HepG2 (cell line): ENCODE measurements around the gene CLIP2. TPM values are rescaled to one million over a fixed set of nuclear protein-coding genes. Genes with fewer than 3 reads are reported as not detected.

Experiments
- CAMTA2 ChIP-seq: sonication (generic); formaldehyde crosslinking; IDR thresholded peaks from 2 replicates; pipeline ENCODE4 v1.4.0; 2020; ENCODE audit warnings: mild to moderate bottlenecking, missing genetic modification reagents, borderline replicate concordance
- CENPT ChIP-seq: sonication (generic); formaldehyde crosslinking; IDR thresholded peaks from 2 replicates; pipeline ENCODE4 v1.8.0; 2022; ENCODE audit warnings: low read depth, mild to moderate bottlenecking, moderate library complexity, missing genetic modification reagents
- DPF2 ChIP-seq: sonication (generic); formaldehyde crosslinking; IDR thresholded peaks from 2 replicates; pipeline ENCODE4 v1.4.0; 2020; ENCODE audit warnings: mild to moderate bottlenecking, low read depth, missing genetic modification reagents, borderline replicate concordance
- IRF2 ChIP-seq: IDR thresholded peaks from 2 replicates; pipeline ENCODE4 v1.6.1; 2018; ENCODE audit warnings: missing genetic modification reagents, missing compliant biosample characterization
- ISL2 ChIP-seq: sonication (generic); formaldehyde crosslinking; IDR thresholded peaks from 2 replicates; pipeline ENCODE4 v1.5.0; 2020; ENCODE audit warnings: missing genetic modification reagents
- MAFK ChIP-seq, 2 experiments: IDR thresholded peaks in 1 of 2; conservative IDR thresholded peaks in 1 of 2; 2 replicates each; pipeline ENCODE4 v1.6.1; 2011; ENCODE audit warnings: improper control_type of control experiment in 2 of 2, low read length in 2 of 2
- MLLT10 ChIP-seq: sonication (generic); formaldehyde crosslinking; IDR thresholded peaks from 2 replicates; pipeline ENCODE4 v1.4.0; 2020; ENCODE audit warnings: missing genetic modification reagents
- MTA1 ChIP-seq: sonication (generic); formaldehyde crosslinking; IDR thresholded peaks from 2 replicates; pipeline ENCODE4 v1.4.0; 2020; ENCODE audit warnings: missing genetic modification reagents, mild to moderate bottlenecking, borderline replicate concordance
- MXD1 ChIP-seq: sonication (generic); formaldehyde crosslinking; IDR thresholded peaks from 2 replicates; pipeline ENCODE4 v1.4.0; 2020; ENCODE audit warnings: mild to moderate bottlenecking, missing genetic modification reagents
- NAIF1 ChIP-seq: sonication (generic); formaldehyde crosslinking; IDR thresholded peaks from 2 replicates; pipeline ENCODE4 v1.5.0; 2020; ENCODE audit warnings: mild to moderate bottlenecking, missing genetic modification reagents, borderline replicate concordance
- SMAD9 ChIP-seq: sonication (generic); formaldehyde crosslinking; IDR thresholded peaks from 2 replicates; pipeline ENCODE4 v1.5.1; 2020; ENCODE audit warnings: mild to moderate bottlenecking, missing genetic modification reagents
- U2AF2 ChIP-seq: fragments of 200-400 bp; formaldehyde crosslinking; IDR thresholded peaks from 2 replicates; pipeline ENCODE4 v1.6.1; 2017; ENCODE audit warnings: low read depth, mild to moderate bottlenecking, low read length
- ZNF569 ChIP-seq: sonication (generic); formaldehyde crosslinking; IDR thresholded peaks from 2 replicates; pipeline ENCODE4 v1.5.0; 2020; ENCODE audit warnings: mild to moderate bottlenecking, missing genetic modification reagents, moderate library complexity, borderline replicate concordance
- ZNF598 ChIP-seq: sonication (generic); formaldehyde crosslinking; IDR thresholded peaks from 2 replicates; pipeline ENCODE4 v1.5.1; 2020; ENCODE audit warnings: mild to moderate bottlenecking, missing genetic modification reagents, borderline replicate concordance
- ZNF605 ChIP-seq: sonication (generic); formaldehyde crosslinking; IDR thresholded peaks from 2 replicates; pipeline ENCODE4 v1.8.0; 2022; ENCODE audit warnings: mild to moderate bottlenecking, missing genetic modification reagents
- ZNF768 ChIP-seq: sonication (generic); formaldehyde crosslinking; IDR thresholded peaks from 2 replicates; pipeline ENCODE4 v1.4.0; 2020; ENCODE audit warnings: missing genetic modification reagents
- ZNF776 ChIP-seq: sonication (generic); formaldehyde crosslinking; IDR thresholded peaks from 2 replicates; pipeline ENCODE4 v1.4.0; 2020; ENCODE audit warnings: mild to moderate bottlenecking, missing genetic modification reagents
- ZNF841 ChIP-seq: sonication (generic); formaldehyde crosslinking; IDR thresholded peaks from 2 replicates; pipeline ENCODE4 v1.8.1; 2023; ENCODE audit warnings: missing genetic modification reagents, borderline replicate concordance
- polyA plus RNA-seq, 8 experiments: library from polyadenylated mRNA; depleted of rRNA in 3 of 8; stranded (reverse) in 7 of 8; unstranded in 1 of 8; fragments of >200 nt; fragmentation: Illumina TruSeq in 4 of 8; extraction: Trizol in 4 of 8; gene quantifications; 2 replicates each; pipeline versions ENCODE4 v1.2.1 to v1.2.3, GENCODE V29; 2011 to 2016; ENCODE audit warnings: low read depth in 4 of 8, missing spikeins in 1 of 8, mixed read lengths in 1 of 8; ENCODE audit not compliant: insufficient read depth in 1 of 8
- total RNA-seq, 5 experiments: library from RNA; depleted of rRNA; stranded (reverse); fragments of >200 nt; fragmentation: Illumina TruSeq; extraction: Trizol; gene quantifications; 2 replicates each; pipeline ENCODE4 v1.2.3, GENCODE V29; 2016; ENCODE audit warnings: low read depth in 1 of 5
- TF ChIP-seq, protein P1 (sequence below): IDR thresholded peaks from 2 replicates; pipeline ENCODE4 v1.6.1; 2016
- TF ChIP-seq, protein P2 (sequence below): sonication (generic); formaldehyde crosslinking; IDR thresholded peaks from 2 replicates; pipeline ENCODE4 v1.9.0; 2022; ENCODE audit warnings: missing genetic modification reagents, mild to moderate bottlenecking, borderline replicate concordance
- TF ChIP-seq, protein P3 (sequence below): IDR thresholded peaks from 2 replicates; pipeline ENCODE4 v1.6.1; 2016; ENCODE audit warnings: missing compliant biosample characterization, missing genetic modification reagents, borderline replicate concordance
- TF ChIP-seq, protein P4 (sequence below), 2 experiments: fragments of 450-650 bp in 1 of 2; sonication (generic) in 1 of 2; formaldehyde crosslinking; IDR thresholded peaks; 2 replicates each; pipeline versions ENCODE4 v1.5.0 to v1.8.0; 2020 to 2022; ENCODE audit warnings: mild to moderate bottlenecking in 1 of 2, missing genetic modification reagents in 1 of 2

The CLIP2 gene
- total and polyA plus RNA-seq, 2 of the 13 experiments (the other 11 are each of a cell fraction or from before 2014, with no cell fraction given): 6.5 to 17.4 TPM

DNA sequence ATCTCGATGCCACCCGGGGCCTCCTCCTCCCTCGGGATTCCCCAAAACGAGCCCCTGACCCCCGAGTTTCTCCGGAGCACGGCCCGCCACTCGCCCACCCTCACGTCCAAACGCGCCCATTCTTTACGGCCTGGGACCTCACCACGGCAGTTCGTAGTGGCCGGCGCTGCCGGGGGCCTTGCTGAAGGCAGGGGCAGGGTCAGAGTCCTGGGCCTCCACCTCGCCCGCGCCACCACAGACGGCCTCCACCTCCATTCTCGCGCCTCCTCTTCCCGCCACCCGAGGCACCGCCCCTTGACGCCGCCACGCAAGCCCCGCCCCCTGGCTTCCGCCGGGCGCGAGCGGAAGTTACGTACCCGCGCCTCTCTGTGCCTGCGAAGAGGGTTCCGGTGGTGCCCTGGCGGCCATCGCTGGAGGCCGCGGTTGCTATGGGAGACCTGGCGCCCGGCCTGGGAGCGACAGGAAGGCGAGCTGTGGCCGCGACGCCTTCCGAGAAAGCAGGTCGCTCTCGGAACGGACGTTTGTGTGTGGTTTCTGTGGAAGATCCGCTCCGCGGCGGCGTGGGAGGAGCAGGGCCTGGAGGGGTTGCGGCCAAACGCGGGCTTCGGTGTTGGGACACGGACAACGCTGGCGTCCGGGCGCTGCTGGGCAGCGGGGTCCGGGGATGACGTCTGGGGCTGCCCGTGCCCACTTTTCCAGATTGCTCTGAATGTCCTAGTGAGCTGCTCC lies 34.9 kb upstream of the CLIP2 start, which contains the start of gene RFC2 (continued):
- peak; percentile 44; the same call in 1 of the 2 replicates for TF ChIP-seq DPF2 (CRISPR knock-in tag)
- no peak for TF ChIP-seq ZNF841 (CRISPR knock-in tag)
- TF ChIP-seq, protein P1, sequence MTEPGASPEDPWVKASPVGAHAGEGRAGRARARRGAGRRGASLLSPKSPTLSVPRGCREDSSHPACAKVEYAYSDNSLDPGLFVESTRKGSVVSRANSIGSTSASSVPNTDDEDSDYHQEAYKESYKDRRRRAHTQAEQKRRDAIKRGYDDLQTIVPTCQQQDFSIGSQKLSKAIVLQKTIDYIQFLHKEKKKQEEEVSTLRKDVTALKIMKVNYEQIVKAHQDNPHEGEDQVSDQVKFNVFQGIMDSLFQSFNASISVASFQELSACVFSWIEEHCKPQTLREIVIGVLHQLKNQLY (CRISPR knock-in tag): no peak
- TF ChIP-seq, protein P2, sequence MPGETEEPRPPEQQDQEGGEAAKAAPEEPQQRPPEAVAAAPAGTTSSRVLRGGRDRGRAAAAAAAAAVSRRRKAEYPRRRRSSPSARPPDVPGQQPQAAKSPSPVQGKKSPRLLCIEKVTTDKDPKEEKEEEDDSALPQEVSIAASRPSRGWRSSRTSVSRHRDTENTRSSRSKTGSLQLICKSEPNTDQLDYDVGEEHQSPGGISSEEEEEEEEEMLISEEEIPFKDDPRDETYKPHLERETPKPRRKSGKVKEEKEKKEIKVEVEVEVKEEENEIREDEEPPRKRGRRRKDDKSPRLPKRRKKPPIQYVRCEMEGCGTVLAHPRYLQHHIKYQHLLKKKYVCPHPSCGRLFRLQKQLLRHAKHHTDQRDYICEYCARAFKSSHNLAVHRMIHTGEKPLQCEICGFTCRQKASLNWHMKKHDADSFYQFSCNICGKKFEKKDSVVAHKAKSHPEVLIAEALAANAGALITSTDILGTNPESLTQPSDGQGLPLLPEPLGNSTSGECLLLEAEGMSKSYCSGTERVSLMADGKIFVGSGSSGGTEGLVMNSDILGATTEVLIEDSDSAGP: peak; percentile 94
- peak; percentile 69; the same call in 1 of the 2 replicates for TF ChIP-seq MXD1 (CRISPR knock-in tag)
- no peak for TF ChIP-seq NAIF1
- TF ChIP-seq, protein P3, sequence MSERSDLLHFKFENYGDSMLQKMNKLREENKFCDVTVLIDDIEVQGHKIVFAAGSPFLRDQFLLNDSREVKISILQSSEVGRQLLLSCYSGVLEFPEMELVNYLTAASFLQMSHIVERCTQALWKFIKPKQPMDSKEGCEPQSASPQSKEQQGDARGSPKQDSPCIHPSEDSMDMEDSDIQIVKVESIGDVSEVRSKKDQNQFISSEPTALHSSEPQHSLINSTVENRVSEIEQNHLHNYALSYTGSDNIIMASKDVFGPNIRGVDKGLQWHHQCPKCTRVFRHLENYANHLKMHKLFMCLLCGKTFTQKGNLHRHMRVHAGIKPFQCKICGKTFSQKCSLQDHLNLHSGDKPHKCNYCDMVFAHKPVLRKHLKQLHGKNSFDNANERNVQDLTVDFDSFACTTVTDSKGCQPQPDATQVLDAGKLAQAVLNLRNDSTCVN (CRISPR knock-in tag): no peak; the same call in 1 of the 2 replicates
- TF ChIP-seq SMAD9 (CRISPR knock-in tag): peak; percentile 88; the same call in 1 of the 2 replicates
- TF ChIP-seq U2AF2: peak; percentile 94; the same call in 1 of the 2 replicates
- peak; percentile 94; the same call in 1 of the 2 replicates for TF ChIP-seq ZNF598 (CRISPR knock-in tag)
- TF ChIP-seq IRF2 (CRISPR knock-in tag): peak; percentile 85
- TF ChIP-seq MLLT10 (CRISPR knock-in tag): no peak
- no peak for TF ChIP-seq CAMTA2
- no peak for TF ChIP-seq ZNF569 (CRISPR knock-in tag)
- TF ChIP-seq ZNF605 (CRISPR knock-in tag): peak; percentile 8; the same call in 1 of the 2 replicates
- peak; percentile 48; the same call in 1 of the 2 replicates for TF ChIP-seq ISL2 (CRISPR knock-in tag)
- TF ChIP-seq CENPT (CRISPR knock-in tag): no peak; the same call in 1 of the 2 replicates
- TF ChIP-seq MAFK (conservative IDR thresholded peaks at IDR 0.05 in 1 of 2, IDR thresholded peaks at IDR 0.05 in 1 of 2; ENCODE audit: low read length in 2 of 2): no peak
- TF ChIP-seq MTA1 (CRISPR knock-in tag): peak; percentile 63; the same call in 1 of the 2 replicates
- peak; percentile 87 for TF ChIP-seq ZNF776 (CRISPR knock-in tag)
- TF ChIP-seq, protein P4, sequence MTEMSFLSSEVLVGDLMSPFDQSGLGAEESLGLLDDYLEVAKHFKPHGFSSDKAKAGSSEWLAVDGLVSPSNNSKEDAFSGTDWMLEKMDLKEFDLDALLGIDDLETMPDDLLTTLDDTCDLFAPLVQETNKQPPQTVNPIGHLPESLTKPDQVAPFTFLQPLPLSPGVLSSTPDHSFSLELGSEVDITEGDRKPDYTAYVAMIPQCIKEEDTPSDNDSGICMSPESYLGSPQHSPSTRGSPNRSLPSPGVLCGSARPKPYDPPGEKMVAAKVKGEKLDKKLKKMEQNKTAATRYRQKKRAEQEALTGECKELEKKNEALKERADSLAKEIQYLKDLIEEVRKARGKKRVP (CRISPR knock-in tag; IDR thresholded peaks at IDR 0.05): peak in 1 of 2 experiments; percentile 55; a peak in 1 of 4 replicates
- peak; percentile 37; the same call in 1 of the 2 replicates for TF ChIP-seq ZNF768 (CRISPR knock-in tag)
